HEK293 (cell line): ENCODE data around the gene DGKQ.
A peak's percentile ranks its signal among the peaks of the same experiment; 100 is the strongest.

Source experiments
- BCL11B ChIP-seq: fragments of 450-650 bp; formaldehyde crosslinking; IDR thresholded peaks from 2 replicates; pipeline ENCODE4 v1.5.1; 2016; ENCODE audit warnings: low read depth, missing biosample characterization, missing genetic modification characterization
- EGR2 ChIP-seq: fragments of 450-650 bp; formaldehyde crosslinking; IDR thresholded peaks from 2 replicates; pipeline ENCODE4 v1.5.1; 2016; ENCODE audit warnings: low read depth, missing biosample characterization, missing genetic modification characterization
- GFI1B ChIP-seq: fragments of 450-650 bp; formaldehyde crosslinking; IDR thresholded peaks from 2 replicates; pipeline ENCODE4 v1.5.1; 2016; ENCODE audit warnings: missing biosample characterization, missing genetic modification characterization
- GLI2 ChIP-seq: fragments of 450-650 bp; formaldehyde crosslinking; IDR thresholded peaks from 2 replicates; pipeline ENCODE4; 2017; ENCODE audit warnings: missing biosample characterization, missing genetic modification characterization, low read depth, borderline replicate concordance
- GLIS1 ChIP-seq: fragments of 450-650 bp; formaldehyde crosslinking; IDR thresholded peaks from 2 replicates; pipeline ENCODE4 v1.5.1; 2016; ENCODE audit warnings: missing biosample characterization, missing genetic modification characterization
- GLIS2 ChIP-seq: fragments of 450-650 bp; formaldehyde crosslinking; IDR thresholded peaks from 2 replicates; pipeline ENCODE4 v1.5.1; 2016; ENCODE audit warnings: missing biosample characterization, missing genetic modification characterization
- KLF10 ChIP-seq: fragments of 450-650 bp; IDR thresholded peaks from 2 replicates; pipeline ENCODE4 v1.5.1; 2018; ENCODE audit warnings: missing biosample characterization, mild to moderate bottlenecking, missing genetic modification characterization
- MZF1 ChIP-seq: fragments of 450-650 bp; formaldehyde crosslinking; IDR thresholded peaks from 2 replicates; pipeline ENCODE4 v1.5.1; 2017; ENCODE audit warnings: missing biosample characterization, missing genetic modification characterization, borderline replicate concordance
- PRDM10 ChIP-seq: fragments of 450-650 bp; formaldehyde crosslinking; IDR thresholded peaks from 2 replicates; pipeline ENCODE4 v1.5.1; 2016; ENCODE audit warnings: missing biosample characterization, missing genetic modification characterization
- SCRT1 ChIP-seq: fragments of 450-650 bp; formaldehyde crosslinking; IDR thresholded peaks from 2 replicates; pipeline ENCODE4 v1.5.1; 2016; ENCODE audit warnings: missing biosample characterization, missing genetic modification characterization, borderline replicate concordance
- SETDB1 ChIP-seq: IDR thresholded peaks from one replicate; pipeline ENCODE4 v1.6.1; 2017; ENCODE audit warnings: mild to moderate bottlenecking, low read length, moderate library complexity, mixed read lengths; ENCODE audit not compliant: insufficient read length
- TCF7L2 ChIP-seq: IDR thresholded peaks from 2 replicates; pipeline ENCODE4 v1.6.1; 2011; ENCODE audit warnings: low read depth, mild to moderate bottlenecking, inconsistent platforms, low read length, moderate library complexity, borderline replicate concordance
- ZBTB1 ChIP-seq: fragments of 450-650 bp; formaldehyde crosslinking; IDR thresholded peaks from 2 replicates; pipeline ENCODE4 v1.5.1; 2016; ENCODE audit warnings: missing biosample characterization, missing genetic modification characterization
- ZBTB7A ChIP-seq: fragments of 450-650 bp; formaldehyde crosslinking; IDR thresholded peaks from 2 replicates; pipeline ENCODE4 v1.5.1; 2016; ENCODE audit warnings: low read depth, missing biosample characterization, missing genetic modification characterization
- ZNF169 ChIP-seq: fragments of 450-650 bp; formaldehyde crosslinking; IDR thresholded peaks from 2 replicates; pipeline ENCODE4 v1.5.1; 2016; ENCODE audit warnings: missing biosample characterization, missing genetic modification characterization
- ZNF223 ChIP-seq: fragments of 450-650 bp; formaldehyde crosslinking; IDR thresholded peaks from 2 replicates; pipeline ENCODE4 v1.5.1; 2016; ENCODE audit warnings: missing biosample characterization, missing genetic modification characterization
- ZNF341 ChIP-seq: fragments of 450-650 bp; formaldehyde crosslinking; IDR thresholded peaks from 2 replicates; pipeline ENCODE4; 2016; ENCODE audit warnings: low read depth, missing biosample characterization, missing genetic modification characterization
- ZNF350 ChIP-seq: fragments of 450-650 bp; formaldehyde crosslinking; IDR thresholded peaks from 2 replicates; pipeline ENCODE4 v1.5.0; 2017; ENCODE audit warnings: missing biosample characterization, mild to moderate bottlenecking, missing genetic modification characterization
- ZNF37A ChIP-seq: fragments of 450-650 bp; IDR thresholded peaks from 2 replicates; pipeline ENCODE4 v1.5.1; 2018; ENCODE audit warnings: missing biosample characterization, missing genetic modification characterization
- ZNF501 ChIP-seq: fragments of 450-650 bp; formaldehyde crosslinking; IDR thresholded peaks from 2 replicates; pipeline ENCODE4 v1.5.1; 2016; ENCODE audit warnings: missing biosample characterization, missing genetic modification characterization
- ZNF580 ChIP-seq: fragments of 450-650 bp; formaldehyde crosslinking; IDR thresholded peaks from 2 replicates; pipeline ENCODE4 v1.5.1; 2016; ENCODE audit warnings: missing biosample characterization, missing genetic modification characterization
- ZNF585B ChIP-seq: fragments of 450-650 bp; formaldehyde crosslinking; IDR thresholded peaks from 2 replicates; pipeline ENCODE4 v1.5.1; 2016; ENCODE audit warnings: missing biosample characterization, missing genetic modification characterization
- ZNF677 ChIP-seq: fragments of 450-650 bp; IDR thresholded peaks from 2 replicates; pipeline ENCODE4 v1.5.0; 2018; ENCODE audit warnings: missing biosample characterization, mild to moderate bottlenecking, missing genetic modification characterization, moderate library complexity
- ZNF707 ChIP-seq: fragments of 450-650 bp; formaldehyde crosslinking; IDR thresholded peaks from 2 replicates; pipeline ENCODE4 v1.5.1; 2016; ENCODE audit warnings: missing biosample characterization, missing genetic modification characterization
- ZNF76 ChIP-seq: fragments of 450-650 bp; formaldehyde crosslinking; IDR thresholded peaks from 2 replicates; pipeline ENCODE4; 2016; ENCODE audit warnings: low read depth, missing biosample characterization, missing genetic modification characterization, borderline replicate concordance
- ZNF776 ChIP-seq: fragments of 450-650 bp; formaldehyde crosslinking; IDR thresholded peaks from 2 replicates; pipeline ENCODE4 v1.5.0; 2017; ENCODE audit warnings: missing biosample characterization, missing genetic modification characterization, borderline replicate concordance
- ZNF791 ChIP-seq: fragments of 450-650 bp; formaldehyde crosslinking; IDR thresholded peaks from 2 replicates; pipeline ENCODE4 v1.5.1; 2016; ENCODE audit warnings: missing biosample characterization, missing genetic modification characterization
- ZNF830 ChIP-seq: fragments of 450-650 bp; IDR thresholded peaks from 2 replicates; pipeline ENCODE4 v1.5.0; 2018; ENCODE audit warnings: missing biosample characterization, missing genetic modification characterization, low read depth, mild to moderate bottlenecking, moderate library complexity
- ZNF837 ChIP-seq: fragments of 450-650 bp; formaldehyde crosslinking; IDR thresholded peaks from 2 replicates; pipeline ENCODE4 v1.5.1; 2016; ENCODE audit warnings: missing biosample characterization, missing genetic modification characterization
- ZNF843 ChIP-seq: fragments of 450-650 bp; formaldehyde crosslinking; IDR thresholded peaks from 2 replicates; pipeline ENCODE4 v1.5.1; 2016; ENCODE audit warnings: missing biosample characterization, missing genetic modification characterization
- TF ChIP-seq, protein P1 (sequence below): fragments of 450-650 bp; formaldehyde crosslinking; IDR thresholded peaks from 2 replicates; pipeline ENCODE4 v1.5.1; 2016; ENCODE audit warnings: missing biosample characterization, missing genetic modification characterization, borderline replicate concordance
- TF ChIP-seq, protein P2 (sequence below): fragments of 450-650 bp; formaldehyde crosslinking; IDR thresholded peaks from 2 replicates; pipeline ENCODE4 v1.5.1; 2016; ENCODE audit warnings: missing biosample characterization, missing genetic modification characterization
- TF ChIP-seq, protein P3 (sequence below): fragments of 450-650 bp; formaldehyde crosslinking; IDR thresholded peaks from 2 replicates; pipeline ENCODE4 v1.5.1; 2017; ENCODE audit warnings: missing biosample characterization, missing genetic modification characterization

DGKQ gene

GRCh38 chr4:1012034-1012739, 38.8 kb upstream of the DGKQ start (continued):
- TF ChIP-seq, protein P1, sequence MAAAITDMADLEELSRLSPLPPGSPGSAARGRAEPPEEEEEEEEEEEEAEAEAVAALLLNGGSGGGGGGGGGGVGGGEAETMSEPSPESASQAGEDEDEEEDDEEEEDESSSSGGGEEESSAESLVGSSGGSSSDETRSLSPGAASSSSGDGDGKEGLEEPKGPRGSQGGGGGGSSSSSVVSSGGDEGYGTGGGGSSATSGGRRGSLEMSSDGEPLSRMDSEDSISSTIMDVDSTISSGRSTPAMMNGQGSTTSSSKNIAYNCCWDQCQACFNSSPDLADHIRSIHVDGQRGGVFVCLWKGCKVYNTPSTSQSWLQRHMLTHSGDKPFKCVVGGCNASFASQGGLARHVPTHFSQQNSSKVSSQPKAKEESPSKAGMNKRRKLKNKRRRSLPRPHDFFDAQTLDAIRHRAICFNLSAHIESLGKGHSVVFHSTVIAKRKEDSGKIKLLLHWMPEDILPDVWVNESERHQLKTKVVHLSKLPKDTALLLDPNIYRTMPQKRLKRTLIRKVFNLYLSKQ (tag by site-specific recombination): no peak
- no peak for TF ChIP-seq SCRT1 (tag by site-specific recombination)
- TF ChIP-seq, protein P2, sequence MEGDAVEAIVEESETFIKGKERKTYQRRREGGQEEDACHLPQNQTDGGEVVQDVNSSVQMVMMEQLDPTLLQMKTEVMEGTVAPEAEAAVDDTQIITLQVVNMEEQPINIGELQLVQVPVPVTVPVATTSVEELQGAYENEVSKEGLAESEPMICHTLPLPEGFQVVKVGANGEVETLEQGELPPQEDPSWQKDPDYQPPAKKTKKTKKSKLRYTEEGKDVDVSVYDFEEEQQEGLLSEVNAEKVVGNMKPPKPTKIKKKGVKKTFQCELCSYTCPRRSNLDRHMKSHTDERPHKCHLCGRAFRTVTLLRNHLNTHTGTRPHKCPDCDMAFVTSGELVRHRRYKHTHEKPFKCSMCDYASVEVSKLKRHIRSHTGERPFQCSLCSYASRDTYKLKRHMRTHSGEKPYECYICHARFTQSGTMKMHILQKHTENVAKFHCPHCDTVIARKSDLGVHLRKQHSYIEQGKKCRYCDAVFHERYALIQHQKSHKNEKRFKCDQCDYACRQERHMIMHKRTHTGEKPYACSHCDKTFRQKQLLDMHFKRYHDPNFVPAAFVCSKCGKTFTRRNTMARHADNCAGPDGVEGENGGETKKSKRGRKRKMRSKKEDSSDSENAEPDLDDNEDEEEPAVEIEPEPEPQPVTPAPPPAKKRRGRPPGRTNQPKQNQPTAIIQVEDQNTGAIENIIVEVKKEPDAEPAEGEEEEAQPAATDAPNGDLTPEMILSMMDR: no peak
- no peak for TF ChIP-seq ZNF37A (tag by site-specific recombination)
- no peak for TF ChIP-seq ZNF341
- TF ChIP-seq ZNF169 (tag by site-specific recombination): no peak
- TF ChIP-seq, protein P3, sequence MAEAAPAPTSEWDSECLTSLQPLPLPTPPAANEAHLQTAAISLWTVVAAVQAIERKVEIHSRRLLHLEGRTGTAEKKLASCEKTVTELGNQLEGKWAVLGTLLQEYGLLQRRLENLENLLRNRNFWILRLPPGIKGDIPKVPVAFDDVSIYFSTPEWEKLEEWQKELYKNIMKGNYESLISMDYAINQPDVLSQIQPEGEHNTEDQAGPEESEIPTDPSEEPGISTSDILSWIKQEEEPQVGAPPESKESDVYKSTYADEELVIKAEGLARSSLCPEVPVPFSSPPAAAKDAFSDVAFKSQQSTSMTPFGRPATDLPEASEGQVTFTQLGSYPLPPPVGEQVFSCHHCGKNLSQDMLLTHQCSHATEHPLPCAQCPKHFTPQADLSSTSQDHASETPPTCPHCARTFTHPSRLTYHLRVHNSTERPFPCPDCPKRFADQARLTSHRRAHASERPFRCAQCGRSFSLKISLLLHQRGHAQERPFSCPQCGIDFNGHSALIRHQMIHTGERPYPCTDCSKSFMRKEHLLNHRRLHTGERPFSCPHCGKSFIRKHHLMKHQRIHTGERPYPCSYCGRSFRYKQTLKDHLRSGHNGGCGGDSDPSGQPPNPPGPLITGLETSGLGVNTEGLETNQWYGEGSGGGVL (tag by site-specific recombination): peak; percentile 42; the same call in 1 of the 2 replicates
- no peak for TF ChIP-seq ZNF350 (tag by site-specific recombination)
- 0 out of 2 replicates have a peak, but pooled peaks have one; percentile 26 for TF ChIP-seq ZBTB7A
- TF ChIP-seq ZNF223 (tag by site-specific recombination): no peak
- TF ChIP-seq ZNF76: no peak
- TF ChIP-seq ZNF837 (tag by site-specific recombination): no peak
- TF ChIP-seq GFI1B: no peak
- no peak for TF ChIP-seq BCL11B (tag by site-specific recombination)
- TF ChIP-seq GLIS1 (tag by site-specific recombination): peak; percentile 71
- peak; percentile 75 for TF ChIP-seq GLIS2
- no peak for TF ChIP-seq ZNF677
- no peak for TF ChIP-seq ZNF830
- 0 out of 2 replicates have a peak, but pooled peaks have one; percentile 8 for TF ChIP-seq ZNF585B
- TF ChIP-seq ZNF501: no peak
- no peak for TF ChIP-seq ZNF843 (tag by site-specific recombination)
- no peak for TF ChIP-seq MZF1 (tag by site-specific recombination)
- TF ChIP-seq ZNF707 (tag by site-specific recombination): no peak
- no peak for TF ChIP-seq ZNF791 (tag by site-specific recombination)
- no peak for TF ChIP-seq PRDM10 (tag by site-specific recombination)
- no peak for TF ChIP-seq SETDB1
- TF ChIP-seq GLI2 (tag by site-specific recombination): no peak
- no peak for TF ChIP-seq ZNF580 (tag by site-specific recombination)
- TF ChIP-seq TCF7L2: no peak; the same call in 1 of the 2 replicates
- TF ChIP-seq KLF10 (tag by site-specific recombination): peak; percentile 51
- peak; percentile 75 for TF ChIP-seq EGR2
- TF ChIP-seq ZBTB1: no peak
- TF ChIP-seq ZNF776 (tag by site-specific recombination): no peak
